NCI-H2196 (cell line): ENCODE data around the gene KIFC3.
"Not testable (repeated sequence)": the region's sequence is repeated elsewhere in the genome, so short reads cannot be mapped to it uniquely, and the experiment has no call there.

Experiments used
- DNase-seq: peaks from one replicate; lab custom pipeline; 2025; ENCODE audit not compliant: unreplicated experiment; lab: John Stamatoyannopoulos, UW

Gene KIFC3

DNA sequence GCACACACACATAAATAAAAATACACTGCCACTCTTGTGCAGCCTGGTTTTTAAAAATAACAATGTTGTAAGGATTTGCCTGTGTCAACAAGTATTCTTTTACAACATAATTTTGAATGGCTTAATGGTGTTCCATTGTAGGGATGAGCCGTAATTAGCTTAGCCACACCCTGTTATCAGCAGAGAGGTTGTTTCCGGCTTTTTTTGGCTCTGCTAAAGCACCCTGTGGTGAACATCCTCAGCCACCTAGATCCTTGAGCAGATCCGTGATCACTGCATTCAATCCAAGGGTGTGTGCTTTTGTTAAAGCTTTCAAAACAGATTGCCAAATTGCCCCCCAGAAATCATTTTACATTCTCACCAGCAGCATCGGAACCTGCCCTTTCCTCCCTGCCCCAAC is 59.7 kb downstream of the KIFC3 start:
- no peak for DNase-seq

GRCh38 chr16:57741660-57742191 is 60.6 kb downstream of the KIFC3 start:
- no peak for DNase-seq

GRCh38 chr16:57740423-57741071 is 61.7 kb downstream of the KIFC3 start:
- DNase-seq: no peak

DNA sequence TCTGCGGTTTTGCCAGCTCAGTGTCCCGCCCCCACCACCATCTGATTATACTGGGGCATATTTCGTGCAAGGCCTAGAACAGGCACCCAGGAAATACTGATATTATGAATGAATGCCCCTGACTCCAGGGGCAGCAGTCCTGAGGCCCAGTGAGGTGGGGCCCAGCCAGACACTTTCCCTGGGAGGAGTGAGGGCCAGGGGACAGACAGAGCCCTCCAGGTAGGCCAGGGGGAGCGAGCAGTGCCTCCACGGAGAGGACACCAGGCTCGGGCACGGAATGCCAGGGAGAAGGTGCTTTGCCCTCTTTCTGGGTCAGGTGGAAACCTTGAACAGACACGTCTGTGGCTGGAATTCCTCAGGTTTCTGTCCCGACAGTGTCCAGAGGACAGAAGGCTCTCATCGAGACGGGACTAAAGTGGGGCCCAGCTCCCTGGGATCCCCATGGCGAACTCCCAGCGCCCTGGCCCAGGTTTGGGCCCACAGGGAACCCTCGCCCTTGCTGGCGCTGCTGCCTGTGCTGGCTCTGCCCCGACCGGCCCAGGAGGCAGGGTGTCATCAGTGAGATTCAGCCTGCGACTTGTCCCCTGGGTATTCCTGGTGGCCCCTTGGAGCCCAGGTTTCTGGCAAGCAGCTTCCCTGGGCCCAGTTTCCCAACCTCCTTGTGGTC is 62.4 kb downstream of the KIFC3 start:
- DNase-seq: no peak

GRCh38 chr16:57738844-57739243 is 63.4 kb downstream of the KIFC3 start:
- DNase-seq: no peak

DNA sequence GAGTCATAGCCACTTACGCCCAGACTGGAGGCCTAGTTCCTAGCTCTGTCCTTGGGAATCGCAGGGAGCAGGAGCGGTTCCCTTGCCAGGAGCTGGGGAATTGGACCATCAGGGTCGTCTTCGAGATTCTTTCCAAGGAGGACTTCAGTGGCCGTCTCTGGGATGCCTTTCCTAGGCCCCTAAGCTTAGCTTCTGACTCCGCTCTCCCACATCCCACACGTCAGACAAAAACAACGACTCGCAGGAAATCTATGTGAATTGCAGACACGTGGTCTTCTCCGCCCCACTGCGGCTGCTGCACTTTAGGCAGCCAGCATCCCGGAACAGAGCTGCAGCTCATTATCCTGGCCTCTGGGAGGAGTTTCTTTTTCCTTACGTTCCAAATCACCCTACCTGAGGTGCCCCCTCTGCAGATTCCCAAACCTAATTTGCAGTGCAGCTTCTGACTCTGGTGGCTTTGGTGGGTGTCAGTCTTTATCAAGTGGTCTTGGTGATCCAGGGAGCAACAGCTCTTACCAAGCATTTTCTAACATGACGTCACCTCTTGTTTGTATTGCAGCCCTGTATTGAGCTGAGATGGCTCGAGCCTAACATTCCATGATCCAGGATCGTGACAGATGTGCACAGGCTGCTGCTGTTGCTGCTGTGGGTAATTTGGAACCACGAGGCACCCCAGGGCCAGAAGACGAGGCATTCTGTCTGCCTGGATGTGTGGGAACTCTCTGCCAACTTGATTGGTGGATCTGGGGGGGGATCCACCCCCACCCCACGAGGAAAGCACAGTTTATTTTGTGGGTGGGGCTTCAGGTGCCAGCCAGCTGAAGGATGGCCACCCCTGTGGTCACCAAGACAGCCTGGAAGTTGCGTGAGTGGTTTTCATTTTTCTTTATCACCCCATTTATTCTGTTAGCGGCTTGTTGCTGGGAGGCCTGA is 65.6 kb downstream of the KIFC3 start:
- peak; percentile 22 for DNase-seq

DNA sequence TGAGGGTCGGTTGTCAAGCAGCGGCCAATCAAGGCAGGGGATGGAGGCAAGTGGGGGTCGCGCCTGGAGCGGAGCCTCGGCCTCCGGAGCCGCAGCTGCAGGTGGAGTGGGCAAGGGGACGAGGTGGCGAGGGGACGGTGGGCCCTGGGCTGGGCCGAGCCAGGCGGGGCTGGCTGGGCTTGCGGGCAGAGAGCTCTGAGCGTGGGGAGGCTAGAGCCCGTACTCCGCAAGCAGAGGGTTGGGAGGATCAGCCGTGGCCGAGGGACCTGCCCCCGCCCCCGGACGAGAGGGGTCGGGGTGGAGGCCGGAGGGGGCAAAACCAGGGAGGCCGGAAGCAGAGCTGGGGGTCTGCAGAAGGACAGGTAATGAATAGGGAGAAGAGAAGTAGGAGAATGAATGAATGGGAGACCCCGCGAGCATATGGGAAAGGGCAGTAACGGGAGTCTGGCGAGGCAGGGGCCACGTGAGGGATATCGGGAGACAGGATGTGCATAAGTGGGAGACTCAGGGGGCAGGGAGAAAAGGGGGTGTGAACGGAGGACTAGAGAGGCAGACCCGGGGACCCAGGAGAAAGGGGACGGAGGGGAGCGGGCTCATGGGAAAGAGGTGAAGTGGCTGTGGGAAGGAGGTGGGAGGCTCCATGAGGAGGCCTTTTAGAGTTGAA is 66.4 kb downstream of the KIFC3 start, which contains the start of gene KATNB1:
KATNB1 (plus strand) TSS at position 16 of the 664 bp plus-strand sequence. CDS start 1,474 bp downstream, outside the sequence.
- DNase-seq: no peak

- peak; percentile 95 for DNase-seq
These were observed 67.2 kb downstream of the KIFC3 start for GRCh38 chr16:57734925-57735754.

GRCh38 chr16:57734308-57734924 is 67.9 kb downstream of the KIFC3 start:
- no peak for DNase-seq

GRCh38 chr16:57732714-57733113 is 69.6 kb downstream of the KIFC3 start:
- DNase-seq: no peak

DNA sequence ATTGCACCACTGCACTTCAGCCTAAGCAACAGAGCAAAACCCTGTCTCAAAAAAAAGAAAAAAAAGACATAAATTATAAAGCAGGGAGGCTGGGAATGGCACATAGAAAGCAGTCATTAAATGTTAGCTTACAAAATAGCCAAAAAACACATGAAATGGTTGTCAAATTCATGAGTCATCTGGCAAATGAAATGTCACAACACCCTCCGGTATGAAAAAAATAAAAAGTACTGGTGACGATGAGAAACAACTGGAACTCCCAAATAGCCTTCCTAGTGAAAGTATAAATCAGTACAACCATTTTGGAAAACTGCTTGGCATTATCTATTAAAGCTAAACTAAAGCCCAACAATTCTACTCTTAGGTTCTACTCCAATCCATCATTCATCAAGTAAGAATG is 70.3 kb downstream of the KIFC3 start:
- no peak for DNase-seq

DNA sequence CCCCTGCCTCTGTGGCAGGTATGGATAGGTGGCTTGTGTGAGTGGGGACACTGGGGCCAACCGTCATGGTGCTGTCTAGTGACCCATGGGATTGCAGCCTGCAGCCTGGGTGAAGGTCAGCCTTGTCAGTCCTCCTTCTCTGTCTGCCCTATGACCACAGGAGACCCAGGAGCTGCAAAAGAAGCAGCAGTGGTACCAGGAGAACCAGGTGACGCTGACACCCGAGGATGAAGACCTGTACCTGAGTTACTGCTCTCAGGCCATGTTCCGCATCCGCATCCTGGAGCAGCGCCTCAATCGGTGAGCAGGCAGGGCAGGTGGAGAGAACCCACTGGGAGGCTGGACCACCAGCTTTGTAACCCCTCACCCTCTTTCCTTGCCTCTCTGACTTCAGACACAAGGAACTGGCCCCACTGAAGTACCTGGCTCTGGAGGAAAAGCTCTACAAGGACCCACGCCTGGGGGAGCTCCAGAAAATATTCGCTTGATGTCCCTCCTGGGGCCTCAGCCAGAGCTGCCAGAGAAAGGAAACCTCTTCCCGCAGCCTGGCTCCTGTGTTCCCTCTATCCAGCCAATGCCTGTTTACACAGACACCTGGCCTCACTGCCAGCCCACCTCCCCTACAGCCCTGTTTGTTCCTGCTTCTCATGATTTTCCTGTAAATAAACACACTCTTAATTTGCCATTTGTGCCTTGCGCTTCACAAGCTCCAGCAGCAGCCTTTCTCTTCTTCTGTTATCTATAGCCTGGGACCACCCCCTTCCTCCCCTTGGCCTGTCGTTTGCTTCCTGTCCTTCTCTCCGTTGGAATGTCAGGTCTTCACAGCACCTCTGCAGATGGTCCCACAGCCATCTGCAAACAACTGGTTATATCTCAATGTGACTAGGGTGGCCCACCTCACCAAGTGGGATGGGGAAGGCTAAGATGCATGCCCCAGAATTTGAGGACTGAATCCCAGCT is 71.2 kb downstream of the KIFC3 start:
- no peak for DNase-seq

DNA sequence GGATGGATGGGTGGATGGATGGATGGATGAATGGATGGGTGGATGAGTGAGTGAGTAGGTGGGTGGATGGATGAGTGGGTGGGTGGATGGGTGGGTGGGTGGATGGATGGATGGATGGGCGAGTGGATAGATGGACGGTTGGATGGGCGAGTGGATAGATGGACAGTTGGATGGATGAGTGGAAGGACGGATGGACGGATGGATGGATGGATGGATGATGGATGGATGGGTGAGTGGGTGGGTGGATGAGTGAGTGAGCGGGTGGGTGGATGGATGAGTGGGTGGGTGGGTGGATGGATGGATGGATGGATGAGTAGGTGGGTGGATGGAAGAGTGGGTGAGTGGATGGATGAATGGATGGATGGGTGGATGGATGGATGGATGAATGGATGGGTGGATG is 72.4 kb downstream of the KIFC3 start:
- not testable (repeated sequence) for DNase-seq

DNA sequence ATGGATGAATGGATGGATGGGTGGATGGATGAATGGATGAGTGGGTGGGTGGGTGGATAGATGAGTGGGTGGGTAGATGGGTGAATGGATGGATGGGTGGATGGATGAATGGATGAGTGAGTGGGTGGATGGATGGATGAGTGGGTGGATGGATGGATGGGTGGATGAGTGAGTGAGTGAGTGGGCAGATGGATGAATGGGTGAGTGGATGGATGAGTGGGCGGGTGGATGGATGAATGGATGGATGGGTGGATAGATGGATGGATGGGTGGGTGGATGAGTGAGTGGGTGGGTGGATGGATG is 73.2 kb downstream of the KIFC3 start:
- DNase-seq: no peak

DNA sequence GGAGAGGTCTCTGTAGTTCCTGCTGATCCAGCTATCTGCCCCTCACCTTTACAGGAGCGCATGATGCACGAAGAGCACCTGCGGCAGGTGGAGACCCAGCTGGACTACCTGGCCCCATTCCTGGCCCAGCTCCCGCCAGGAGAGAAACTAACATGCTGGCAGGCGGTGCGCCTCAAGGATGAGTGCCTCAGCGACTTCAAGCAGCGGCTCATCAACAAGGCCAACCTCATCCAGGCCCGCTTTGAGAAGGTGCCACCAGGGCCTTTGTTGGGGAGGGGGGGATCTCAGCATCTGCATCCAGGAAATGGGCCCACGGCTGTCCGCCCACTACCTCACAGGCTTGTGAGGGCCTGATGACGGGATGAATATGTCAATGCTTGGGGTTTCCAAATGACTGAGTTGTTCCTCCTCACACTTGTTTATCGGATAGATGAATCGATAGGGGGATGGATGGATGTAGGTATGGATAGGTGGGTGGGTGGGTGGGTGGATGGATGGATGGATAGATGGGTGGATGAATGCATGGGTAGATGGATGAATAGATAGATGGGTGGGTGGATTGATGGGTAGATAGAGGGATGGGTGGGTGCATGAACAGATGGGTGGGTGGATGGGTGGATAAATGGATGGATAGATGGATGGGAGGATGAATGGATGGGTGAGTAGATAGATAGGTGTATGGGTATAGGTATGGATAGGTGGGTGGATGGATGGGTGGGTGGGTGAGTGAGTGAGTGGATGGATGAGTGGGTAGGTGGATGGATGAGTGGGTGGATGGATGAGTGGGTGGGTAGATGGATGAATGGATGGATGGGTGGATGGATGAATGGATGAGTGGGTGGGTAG is 73.7 kb downstream of the KIFC3 start:
- DNase-seq: no peak

DNA sequence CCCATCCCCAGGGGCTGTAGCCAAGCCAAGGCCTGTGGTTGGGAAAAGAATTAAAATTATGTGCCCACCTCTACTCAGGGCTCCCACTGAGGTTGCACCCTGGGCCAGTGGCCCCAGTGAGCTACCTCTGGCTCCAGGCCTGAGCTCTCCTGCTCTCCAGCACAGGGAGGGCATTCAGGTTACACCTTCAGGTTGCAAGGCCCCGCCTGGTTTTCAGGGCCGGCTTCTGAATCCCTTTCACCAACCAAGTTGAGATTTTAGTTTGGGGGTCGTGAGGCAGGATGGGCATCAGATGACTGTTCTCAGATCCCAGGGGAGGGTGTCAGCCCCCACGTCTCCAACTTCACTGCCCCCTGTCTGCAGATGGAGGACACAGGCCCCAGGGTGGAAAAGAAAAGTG is 74.7 kb downstream of the KIFC3 start:
- no peak for DNase-seq

GRCh38 chr16:57726433-57726947 is 75.8 kb downstream of the KIFC3 start:
- DNase-seq: no peak

DNA sequence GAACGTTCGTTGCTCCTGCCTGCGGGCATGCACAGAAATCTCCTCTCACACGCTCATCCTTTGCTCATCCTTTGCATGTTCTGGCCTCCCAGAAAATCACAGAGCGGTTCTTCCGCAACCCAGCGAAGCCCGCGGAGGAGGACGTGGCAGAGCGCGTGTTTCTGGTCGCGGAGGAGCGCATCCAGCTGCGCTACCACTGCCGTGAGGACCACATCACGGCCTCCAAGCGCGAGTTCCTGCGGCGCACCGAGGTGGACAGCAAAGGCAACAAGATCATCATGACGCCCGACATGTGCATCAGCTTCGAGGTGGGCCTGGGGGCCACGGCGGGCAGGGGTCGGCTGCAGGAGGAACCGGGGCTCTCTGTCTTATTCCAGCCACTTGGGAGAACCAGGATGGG is 76.3 kb downstream of the KIFC3 start:
- DNase-seq: no peak
